GM21619 (cell line): ENCODE measurements around the gene PALMD.

ENCODE experiments used
- ATAC-seq: cut with Tn5 transposase; IDR thresholded peaks from one replicate; pipeline ENCODE4 v1.9.1; 2021; ENCODE audit not compliant: unreplicated experiment

Gene PALMD

DNA sequence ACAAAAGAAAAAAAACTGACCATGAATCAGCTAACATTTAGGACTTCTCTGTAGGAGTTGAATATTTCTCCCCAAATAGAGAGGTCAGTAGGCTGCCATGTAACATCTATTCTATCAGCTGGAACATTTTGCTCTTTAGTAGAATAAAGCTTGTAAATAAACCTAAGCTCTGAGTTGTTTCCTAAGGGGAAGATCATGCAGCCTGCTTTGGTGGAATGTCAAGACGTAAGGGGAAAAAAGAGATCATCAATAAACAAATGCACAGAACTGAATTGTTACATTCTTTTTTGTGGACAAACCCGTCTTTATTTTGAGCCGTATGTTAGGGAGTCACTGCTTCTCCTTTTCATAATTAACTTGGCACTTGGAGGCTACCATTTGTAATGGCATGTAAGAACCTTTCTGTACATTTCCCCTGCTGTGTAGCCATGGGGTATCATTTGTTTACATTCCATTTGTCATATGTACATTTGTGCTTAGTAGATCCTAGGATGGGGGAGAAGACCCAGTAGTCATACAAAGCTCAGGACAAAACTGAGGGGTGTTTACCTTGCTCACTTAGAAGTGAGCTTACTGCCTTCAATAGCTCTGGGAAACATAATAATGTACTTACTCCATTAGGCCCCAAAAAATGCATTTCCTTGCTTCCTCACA lies 10.8 kb upstream of the PALMD start:
- ATAC-seq, result no peak

DNA sequence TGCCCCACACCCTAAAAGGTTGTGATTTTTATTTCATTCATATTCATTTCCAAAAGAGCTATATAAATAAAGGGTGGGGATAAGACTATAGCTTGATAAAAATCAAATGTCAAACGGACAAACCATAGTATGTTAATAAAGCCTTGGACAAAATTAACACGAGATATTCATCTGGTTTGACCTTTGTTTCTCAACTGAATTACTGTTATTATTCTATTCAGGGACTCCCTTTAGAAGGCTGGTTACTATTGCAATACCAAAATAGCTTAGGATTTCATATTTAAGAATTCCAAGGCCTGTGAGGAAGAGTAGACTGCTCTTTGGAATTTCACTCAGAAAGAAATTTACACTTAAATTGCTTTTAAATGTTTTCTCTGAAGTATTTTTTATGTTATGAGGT lies 10.2 kb upstream of the PALMD start:
- ATAC-seq, result no peak

DNA sequence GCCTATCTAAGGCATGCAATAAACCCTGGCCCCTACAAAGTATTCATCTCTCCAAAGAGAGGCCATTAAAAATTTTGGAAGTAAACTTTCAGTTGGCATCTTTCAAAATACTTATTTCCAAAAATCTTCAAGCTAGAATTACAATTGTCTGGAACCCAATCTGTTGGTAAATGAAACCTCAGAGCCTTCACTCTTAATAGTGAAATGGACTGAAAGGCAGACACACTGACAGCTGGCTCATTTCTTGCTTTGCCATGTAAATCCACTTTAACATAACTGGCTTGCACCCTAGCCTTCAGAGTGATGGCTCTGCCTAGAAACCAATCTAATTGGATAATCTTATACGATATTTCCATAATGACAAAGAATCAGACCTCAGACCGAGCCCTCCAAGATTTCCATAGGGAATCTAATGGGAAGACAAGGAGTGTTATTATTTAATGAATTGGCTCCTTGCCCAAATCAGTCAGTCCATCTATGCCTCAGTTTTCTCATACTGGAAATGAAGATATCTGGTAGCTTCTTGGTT lies 9.2 kb upstream of the PALMD start:
- ATAC-seq, result no peak

DNA sequence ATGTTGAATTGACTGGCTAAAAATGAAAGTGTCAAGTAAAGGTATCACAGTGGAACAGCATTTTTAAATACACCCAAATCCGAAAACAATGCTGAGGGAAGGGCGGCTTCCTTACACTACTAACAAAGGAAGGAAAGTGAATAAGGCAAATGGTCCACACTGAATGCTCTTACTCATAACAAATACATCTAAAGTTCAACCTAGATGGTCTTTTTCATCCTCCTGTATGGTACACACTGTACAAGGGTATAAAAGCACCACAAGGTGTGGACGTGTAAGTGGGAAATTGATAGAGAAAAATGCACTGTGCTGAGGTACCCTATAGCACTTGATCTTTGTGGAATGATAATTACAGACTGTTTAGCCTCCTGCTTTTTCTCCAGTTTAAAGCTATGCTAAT lies 7.1 kb upstream of the PALMD start:
- no peak for ATAC-seq

DNA sequence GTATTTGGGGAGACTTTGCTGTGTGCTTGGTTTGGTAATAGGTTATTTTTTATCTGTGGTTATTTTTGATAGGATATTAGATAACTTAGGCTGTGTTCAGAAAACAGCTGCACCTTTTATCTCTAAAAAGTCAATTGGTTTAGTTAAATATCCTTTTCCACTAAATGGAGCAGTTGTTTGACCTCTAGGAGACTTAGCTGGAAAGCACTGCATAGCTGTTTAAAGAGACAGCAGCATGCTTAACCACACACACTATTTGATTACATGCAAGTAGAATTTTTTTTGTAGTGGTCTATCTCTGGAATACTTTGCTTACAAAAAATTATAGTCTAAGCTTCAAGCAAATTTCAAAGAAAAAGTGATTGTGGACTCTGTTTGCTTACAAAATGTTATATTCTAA lies 6.5 kb upstream of the PALMD start:
- no peak for ATAC-seq

DNA sequence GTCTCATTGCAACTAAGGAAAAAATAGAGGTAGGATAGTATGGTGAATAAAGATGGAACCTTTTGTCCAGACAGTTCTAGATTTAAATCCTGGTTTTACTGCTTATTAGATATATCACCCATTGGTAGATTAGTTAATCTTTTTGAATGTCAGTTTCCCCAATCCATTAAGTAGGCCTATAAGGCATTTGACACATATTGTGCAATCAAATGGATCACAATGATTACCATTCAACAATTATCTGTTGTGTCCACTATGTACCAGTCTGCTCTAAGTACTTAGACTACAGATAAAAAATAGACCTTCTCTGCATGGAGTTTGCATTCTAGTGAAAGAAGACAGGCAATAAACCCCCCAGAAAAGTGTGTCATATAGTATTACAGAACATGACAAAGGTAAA lies 6.0 kb upstream of the PALMD start:
- no peak for ATAC-seq

DNA sequence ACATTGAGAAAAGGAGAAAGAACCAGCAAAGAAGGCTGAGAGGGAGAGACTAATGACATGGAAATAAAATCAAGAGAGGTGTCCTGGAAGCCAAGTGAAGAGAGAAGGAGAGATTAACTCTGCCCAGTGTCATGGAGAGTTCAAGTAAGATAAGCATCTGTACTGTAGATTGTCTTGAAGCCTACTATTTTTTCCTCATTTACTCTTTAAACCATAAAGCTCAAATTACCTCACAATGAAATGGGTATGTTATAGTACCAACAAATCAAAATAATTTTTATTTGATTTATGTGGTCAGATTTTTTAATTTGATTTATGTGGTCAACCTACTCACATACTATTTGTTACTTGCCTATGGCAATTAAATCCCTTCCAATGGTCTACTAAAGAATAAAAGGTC lies 5.2 kb upstream of the PALMD start:
- no peak for ATAC-seq

DNA sequence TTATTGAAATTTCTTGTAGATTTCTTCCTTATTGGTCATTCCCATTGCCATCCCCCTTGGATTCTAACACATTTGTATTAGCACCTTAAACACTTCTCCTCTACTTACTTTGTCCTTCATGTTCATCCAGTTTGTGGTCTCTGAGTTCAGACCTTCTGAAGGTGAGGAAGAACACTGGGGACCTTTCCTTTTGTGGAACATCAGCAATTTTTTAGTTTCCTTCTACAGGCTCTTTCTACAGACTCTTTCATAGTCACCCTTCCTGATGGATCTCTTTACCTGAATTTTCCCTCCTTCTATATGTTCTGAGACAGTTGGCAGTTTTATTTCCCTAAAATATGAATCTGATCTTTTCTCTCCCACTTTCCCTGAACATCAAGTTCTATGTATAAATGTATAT lies 4.4 kb upstream of the PALMD start:
- ATAC-seq, result no peak

DNA sequence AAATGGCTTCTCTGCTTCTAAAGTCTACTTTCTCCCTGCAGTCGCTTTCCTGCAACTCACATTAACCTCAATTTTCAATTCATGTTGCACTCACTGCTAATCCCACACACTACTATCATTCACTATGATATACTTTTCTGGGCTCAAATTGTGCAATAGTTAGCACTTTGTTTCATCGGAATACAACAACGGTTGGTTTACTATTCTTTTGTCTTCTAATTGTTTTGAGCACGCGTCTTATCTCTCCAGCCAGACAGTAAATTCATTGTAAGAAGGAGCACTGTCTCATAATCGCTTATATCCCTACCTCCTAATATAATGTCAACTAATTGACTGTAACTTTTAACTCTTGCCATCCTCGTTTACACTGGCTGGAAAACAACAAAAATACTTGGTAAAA lies 3.9 kb upstream of the PALMD start:
- no peak for ATAC-seq

DNA sequence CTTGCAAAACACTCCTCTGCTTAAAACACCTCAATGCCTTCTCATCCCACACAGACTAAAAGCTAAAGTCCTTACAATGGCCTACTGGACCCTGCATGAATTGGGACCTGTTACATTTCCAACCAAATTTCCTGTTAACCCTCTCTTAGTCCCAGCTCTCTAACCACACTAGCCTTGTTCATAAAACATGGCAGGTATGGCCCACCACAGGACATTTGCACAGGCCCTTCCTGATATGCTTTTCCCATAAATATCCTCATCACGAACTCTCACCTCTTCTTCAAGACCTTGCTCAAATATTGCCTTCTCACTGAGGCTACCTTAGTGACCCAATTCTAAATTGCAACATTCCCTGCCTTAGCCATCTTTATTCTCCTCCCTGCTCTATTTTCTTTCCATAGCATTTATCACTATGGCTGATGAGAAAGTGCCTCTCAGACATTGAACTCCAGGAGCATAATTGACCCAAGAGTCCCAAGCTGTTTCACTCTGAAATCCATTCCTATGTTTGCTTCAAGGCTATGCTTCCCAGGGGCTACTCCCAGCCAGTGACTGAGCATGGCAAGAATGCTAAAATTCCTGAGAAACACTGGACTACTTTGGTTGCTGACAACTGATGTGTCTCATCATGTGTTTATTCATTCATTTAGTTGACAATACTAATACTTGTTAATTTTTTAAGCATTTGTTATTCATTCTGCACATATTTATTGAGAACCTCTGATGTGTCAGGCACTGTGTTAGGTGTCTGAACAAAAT lies 2.7 kb upstream of the PALMD start:
- ATAC-seq, result no peak

DNA sequence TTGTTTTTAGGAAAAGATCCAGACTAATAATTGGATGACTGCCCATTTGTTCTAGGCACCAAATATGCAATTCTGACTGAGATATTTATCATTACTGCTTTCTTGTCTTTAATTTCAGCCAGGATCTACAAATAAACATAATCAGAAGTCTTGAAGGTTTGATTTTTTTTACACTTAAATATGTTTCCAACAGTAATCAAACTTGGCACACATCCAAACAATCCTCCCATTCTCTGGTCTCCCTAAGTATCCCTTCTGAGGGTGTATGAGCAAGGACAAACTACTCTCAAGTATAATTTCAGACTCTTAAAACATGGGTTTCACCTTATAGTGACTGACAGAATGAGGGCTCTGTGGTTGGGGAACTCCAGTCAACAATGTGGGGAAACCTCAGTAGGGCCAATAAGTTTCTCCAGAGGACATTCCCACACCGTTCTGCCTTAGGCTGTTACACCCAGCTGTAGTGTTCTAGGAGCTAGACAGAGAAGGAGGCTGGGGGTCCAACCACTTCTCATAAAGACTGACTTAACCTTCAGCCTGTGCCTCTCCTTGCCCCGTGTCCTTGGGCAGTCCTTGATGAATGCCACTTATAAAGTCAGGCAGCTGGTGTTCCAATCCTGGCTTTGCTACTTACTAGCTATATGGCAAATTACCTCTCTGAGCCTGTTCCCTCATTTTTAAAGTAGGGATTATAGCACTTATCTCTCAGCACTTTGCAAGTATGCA lies 1.5 kb upstream of the PALMD start:
- ATAC-seq, result no peak

DNA sequence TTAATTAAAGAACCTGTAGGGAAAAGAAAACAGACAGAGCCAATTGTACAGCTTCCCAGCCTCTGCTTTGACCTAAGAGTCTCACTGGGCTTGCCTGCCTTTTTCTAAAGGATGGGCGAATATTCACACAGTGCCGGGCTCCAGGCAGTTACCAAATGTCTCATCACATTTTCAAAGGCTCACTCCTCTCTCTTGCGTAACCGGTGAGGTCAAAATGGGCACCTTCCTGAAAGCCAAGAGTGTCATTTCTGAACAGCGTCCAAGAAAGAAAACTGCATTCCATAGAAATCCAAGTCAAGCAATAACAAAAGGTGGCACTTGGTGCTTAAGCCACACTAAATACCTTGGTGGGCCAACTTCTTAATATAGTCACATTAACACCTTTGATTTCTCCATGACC lies 710 bp upstream of the PALMD start:
- ATAC-seq, result no peak

DNA sequence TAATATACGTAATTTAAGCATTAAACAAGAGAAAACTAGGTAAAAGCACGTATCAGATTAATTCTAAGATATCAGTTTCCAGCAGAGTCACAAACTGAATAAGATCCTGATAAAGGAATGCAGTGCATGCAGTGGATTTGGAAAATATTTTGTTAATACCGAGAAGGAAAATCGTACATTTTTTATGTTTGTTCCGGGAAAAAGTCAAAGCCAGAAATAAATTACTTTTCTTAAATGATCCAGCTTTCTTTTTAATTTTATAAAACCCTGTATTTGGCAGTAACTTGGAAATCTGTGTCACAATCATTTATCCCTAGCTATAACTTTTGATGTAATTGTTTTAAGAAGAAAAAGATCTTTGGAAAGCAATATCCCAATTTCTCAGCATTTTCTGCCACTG lies 955 bp downstream of the PALMD start:
- no peak for ATAC-seq

DNA sequence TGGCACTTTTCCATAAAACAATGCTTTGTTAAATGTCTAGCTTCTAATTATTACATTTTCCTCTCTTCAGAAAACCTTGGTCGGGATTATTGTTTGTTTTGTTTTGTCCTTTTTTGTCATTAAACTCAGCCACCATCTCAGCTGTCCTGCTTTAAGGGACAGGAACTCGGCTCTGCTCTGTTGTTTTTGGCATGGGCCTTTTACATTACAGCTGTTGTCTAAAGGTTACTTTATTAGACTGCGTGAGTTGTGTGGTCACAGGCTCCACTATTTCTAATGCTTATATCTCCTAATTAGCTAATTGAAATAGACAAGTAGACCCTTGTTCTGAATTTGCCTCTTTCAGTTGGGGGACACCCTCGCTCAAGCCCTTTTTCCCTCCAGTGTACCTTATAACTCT lies 1.6 kb downstream of the PALMD start:
- ATAC-seq, result no peak

DNA sequence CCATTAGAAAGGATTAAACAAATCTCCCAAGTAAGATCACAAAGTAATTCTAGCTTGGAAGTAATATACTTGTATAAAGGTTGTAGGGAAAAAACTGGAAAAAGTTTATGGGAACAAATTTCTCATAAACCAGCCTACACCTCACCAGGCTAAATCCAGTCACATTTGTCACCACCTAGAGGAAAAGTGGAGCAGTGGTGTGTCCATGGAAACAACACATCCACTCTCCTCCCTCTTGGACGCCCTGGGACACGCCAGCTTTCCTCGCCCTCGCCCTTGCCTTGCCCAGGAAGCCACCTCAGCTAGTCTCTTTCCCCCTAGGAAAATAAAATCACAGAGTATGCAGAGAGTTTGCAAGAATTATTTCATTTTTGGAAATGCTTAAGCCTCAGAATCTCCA lies 2.2 kb downstream of the PALMD start:
- no peak for ATAC-seq

DNA sequence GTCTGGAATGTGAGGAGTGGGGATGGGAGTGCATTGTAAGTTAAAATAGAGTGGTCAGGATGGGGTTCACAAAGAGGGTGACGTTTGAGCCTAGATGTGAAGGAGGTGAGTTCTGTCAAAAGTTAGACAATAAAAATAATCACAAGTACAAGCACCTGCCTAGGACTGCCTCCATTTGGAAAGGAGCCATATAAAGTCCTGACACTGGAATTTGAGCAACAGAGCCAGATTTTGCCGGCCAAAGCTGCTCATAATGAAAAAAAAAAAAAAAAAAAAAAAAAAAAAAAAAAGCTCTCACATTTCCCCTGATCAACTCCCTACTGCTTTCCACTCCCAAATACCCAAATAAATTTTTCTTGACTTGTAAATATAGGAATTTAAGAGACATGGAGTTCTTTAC lies 4.1 kb downstream of the PALMD start:
- ATAC-seq, result no peak

DNA sequence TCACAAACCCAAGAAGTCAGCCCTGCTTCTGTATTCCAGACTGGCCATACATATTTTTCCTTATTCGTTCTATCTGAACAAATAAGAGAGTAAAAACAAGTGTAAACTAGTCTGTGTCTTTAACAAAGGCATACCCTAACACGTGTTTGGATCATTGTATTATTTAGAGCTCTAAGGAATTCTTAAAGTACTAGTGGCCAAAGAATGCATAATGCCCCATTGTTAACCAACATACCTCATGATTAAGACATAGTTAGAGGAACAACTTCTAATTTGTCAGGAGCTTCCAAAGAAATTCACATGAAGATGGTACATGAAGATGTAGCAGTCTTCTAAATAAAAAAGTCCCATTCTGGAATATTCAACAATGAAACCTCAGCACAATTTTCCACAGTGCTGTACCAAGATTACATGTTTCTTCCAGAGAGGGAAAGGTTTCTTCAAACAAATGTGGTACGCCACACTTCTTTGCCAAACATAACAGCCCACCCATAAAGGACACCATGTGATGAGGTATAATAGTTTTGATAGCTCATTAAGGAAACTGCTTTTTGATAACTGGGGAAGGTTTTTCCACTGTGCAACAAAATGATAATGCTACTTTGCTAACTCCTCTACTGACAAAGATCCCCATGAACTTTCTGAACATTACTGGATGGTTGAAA lies 5.0 kb downstream of the PALMD start:
- ATAC-seq, result no peak

DNA sequence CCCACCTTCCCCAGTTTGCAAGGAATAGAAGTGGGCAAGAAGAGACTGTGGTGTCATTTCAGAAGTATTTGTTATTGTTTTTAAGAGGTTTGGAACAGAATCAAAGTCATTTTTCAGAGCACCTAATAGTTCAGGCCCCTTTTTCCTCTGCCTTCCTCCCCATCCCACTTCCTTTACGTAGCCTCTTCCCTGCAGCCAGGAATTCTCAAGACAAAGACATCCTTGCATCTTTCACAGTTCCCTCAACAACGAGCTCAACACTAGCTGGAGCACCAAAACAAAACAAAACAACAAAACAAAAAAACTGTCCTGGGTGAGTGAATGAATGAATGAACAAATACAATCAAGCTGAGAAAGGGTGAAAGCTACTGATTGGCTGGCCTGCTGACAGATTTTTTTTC lies 7.0 kb downstream of the PALMD start:
- ATAC-seq, result no peak

DNA sequence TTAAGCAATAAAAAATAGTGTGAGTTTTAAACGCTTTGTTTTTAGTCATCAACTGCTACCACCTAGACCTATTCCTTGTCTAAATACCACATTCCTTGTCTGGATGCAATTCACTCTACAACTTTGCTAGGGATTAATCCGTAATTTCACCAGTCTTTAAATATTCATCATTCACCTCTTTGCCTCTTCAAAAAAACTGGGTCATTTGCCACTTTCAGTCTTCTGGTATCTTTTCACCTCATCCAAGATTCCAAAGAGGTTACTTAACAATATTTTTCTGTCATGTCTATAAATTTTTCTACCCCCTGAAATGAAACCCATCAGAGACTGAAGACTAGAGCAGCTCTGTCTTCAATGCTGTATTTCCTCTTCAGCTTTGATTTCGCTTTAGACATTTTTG lies 9.5 kb downstream of the PALMD start:
- no peak for ATAC-seq

DNA sequence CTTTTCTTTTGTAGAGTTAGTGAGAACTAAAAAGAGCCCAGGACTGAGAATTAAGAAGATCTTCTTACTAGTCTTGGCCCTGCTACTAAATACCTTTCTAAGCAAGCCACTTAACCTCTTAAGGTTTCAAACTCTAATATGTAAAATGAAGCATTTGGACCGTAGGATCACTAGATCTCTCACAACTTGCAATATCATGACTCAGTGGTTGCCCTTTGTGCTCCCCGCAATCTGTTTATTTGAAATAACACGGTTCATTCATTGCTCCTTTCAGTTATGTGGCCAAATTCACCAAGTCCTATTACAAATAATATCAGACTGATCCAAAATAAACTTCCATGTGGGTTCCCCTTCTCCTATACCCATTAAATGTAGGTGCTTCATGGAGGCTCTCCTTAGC lies 10.8 kb downstream of the PALMD start:
- no peak for ATAC-seq

DNA sequence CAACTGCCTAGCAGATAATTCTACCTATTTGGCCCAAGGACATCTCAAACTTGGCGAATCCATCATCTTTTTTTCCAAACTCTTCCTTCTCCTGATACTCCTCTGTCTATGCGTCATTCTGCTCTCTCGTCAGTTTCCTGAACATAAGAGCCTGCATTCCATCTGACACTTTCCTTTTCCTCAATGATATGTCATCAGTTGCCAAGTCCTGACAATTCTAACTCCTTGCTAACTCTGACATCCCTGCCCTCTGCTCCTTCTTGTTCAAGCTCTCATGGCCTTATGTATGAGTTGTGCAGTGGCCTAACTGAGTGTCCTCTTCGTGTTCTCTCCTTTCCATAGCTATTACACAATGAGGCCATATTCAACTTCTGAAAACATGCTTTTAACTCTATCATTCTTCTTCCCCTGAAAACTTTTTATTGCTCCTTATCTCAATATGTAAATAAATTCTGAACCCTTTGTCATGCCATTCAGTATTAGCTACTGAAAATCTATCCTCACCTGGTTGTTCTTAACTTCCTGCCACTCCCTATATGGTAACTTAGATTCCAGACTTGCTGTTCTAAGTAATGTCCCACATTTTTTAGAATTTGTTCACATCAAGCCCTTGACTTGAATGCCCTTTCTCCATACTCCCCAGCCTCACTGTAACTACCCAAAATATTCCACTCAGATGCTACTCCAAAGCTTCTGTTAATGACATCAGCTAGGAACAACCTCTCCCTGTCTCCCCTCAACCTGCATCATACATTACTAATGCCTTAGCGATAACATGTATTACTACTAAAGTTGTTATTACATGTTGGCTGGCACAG lies 11.5 kb downstream of the PALMD start:
- no peak for ATAC-seq
